ENCODE results near the gene GATAD2B.
A peak's percentile ranks its signal among the peaks of the same experiment; 100 is the strongest.

Gene GATAD2B

DNA sequence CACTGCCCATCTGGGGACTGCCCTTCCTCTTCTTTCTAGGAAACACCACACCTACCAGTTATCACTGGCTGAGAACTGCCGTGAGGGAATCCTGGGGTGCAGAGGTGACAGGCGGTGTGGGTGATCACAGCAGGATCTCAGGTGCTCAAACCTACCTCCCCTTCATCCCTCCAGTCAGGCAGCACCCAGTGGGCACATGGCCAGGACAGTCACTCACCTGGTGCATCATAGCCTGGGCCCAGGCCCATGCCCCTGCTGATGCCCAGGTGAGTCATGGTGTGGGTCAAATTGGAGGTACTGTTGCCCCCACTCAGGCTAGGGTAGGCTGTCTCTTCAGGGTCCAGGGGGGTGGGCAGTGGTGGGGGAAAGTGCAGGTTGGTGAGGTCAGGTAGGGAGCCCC is 29.0 kb upstream of the GATAD2B start:
- H3K4me3 ChIP-seq (ENCODE audit: low read length) = no peak overlapping the region
- TF ChIP-seq, protein P1, sequence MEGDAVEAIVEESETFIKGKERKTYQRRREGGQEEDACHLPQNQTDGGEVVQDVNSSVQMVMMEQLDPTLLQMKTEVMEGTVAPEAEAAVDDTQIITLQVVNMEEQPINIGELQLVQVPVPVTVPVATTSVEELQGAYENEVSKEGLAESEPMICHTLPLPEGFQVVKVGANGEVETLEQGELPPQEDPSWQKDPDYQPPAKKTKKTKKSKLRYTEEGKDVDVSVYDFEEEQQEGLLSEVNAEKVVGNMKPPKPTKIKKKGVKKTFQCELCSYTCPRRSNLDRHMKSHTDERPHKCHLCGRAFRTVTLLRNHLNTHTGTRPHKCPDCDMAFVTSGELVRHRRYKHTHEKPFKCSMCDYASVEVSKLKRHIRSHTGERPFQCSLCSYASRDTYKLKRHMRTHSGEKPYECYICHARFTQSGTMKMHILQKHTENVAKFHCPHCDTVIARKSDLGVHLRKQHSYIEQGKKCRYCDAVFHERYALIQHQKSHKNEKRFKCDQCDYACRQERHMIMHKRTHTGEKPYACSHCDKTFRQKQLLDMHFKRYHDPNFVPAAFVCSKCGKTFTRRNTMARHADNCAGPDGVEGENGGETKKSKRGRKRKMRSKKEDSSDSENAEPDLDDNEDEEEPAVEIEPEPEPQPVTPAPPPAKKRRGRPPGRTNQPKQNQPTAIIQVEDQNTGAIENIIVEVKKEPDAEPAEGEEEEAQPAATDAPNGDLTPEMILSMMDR (conservative IDR thresholded peaks at IDR 0.05; ENCODE audit: low read depth, low read length) = no peak
- no peak for DNase-seq (ENCODE audit: low read depth)

DNA sequence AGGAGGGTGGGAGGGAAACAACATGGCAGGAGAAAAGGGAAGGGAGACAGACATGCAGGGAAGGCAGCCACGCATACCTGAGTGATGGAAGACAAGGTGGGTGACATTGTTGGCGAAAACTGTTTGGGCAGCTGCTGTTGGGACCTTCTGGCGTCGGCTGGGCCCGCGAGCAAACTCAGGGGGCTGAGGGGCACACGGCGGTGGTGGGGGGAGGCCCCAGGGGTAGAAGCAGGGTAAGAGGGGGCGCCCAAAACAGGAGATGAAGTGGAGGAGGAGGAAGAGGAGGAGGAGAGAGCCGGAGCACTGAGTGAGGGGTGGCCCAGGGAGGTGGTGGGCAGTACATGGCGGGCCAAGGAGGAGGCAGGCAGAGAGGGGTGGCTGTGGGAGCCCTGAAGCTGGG is 28.4 kb upstream of the GATAD2B start:
- H3K4me3 ChIP-seq (ENCODE audit: low read length) = no peak overlapping the region
- TF ChIP-seq, protein P1 (conservative IDR thresholded peaks at IDR 0.05; ENCODE audit: low read depth, low read length) = no peak

DNA sequence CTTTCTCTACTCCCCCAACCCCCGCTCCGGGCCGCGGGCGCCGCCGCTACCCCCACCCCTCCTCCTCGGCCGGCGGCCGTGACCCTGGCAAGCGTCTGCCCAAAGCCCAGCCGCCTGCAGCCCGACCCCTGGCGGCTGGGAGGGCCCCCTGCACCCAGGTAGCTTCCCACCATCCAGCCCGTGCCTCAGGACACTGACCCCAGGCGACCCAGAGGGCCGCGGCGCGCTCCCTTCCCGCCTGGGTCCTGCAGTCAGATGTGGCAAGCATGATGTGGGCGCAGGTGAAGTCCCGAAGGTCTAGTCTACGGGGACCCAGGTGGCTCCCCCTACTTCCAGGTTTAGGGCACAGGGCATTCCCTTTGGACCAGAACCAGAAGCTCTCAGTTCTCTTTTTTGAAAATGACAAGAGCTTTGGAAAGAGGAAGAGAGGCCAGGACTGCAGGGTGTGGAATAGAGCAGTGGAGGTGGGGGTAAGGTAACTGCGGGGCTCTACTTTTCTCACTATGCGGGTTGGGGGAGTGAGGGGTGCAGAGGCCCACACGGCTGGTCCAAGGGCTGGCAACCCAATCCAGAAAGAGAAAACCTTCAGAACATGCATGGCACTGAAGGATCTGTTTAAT is 24.0 kb upstream of the GATAD2B start, which contains the start of gene DENND4B:
Gene DENND4B, minus strand, starts transcription at position 97 of the 620 bp plus-strand sequence. CDS start 2,344 bp downstream, outside the sequence.
- TF ChIP-seq, protein P1 (conservative IDR thresholded peaks at IDR 0.05; ENCODE audit: low read depth, low read length) = peak; percentile 84
- H3K4me3 ChIP-seq (ENCODE audit: low read length) = peak within 1 kb of the TSS; percentile 80
- DNase-seq (ENCODE audit: low read depth) = no peak

More for the DNA sequence above, 28.4 kb upstream of the GATAD2B start:
- no peak for DNase-seq (ENCODE audit: low read depth)

DNA sequence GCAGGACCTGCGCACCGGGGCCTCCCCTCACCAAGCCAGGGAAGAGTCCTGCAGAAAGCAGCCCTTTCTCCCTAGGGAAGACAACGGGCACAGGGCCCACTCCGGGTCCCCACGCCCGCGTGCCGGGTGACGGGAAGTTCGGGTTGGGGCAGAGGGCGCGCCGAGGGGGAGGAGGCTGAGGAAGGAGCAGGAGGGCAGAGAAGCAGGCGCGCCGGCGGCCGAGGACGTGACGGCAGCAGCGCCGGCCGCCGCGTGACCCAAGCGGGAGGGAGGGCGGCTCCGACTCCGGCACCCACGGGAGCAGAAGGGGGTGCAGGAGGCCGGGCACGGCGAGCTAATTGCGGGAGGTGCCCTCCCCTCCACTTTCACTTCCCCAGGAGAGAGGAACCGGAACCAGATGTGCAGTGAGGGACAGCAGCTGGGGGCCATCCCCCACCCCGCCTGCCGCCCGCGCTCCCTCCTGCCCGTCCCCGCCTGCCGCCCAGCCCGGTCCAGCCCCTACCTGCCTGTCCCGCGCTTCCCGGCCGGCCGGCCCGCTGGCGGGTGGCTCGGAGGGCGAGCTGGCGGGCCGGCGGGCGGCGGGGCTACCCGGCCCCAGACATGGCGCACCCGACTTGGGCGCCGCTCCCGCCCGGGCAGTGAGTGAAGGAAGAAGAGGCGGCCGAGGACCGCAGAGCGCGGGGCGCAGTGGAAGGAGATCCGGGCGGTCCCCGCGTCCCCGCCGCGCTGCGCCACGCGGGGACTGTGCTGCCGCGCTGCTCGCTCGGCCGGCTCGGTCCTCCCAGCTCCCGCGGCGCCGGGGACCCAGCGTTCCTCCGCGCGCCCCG is 23.2 kb upstream of the GATAD2B start:
- peak overlapping the region; percentile 80 for H3K4me3 ChIP-seq (ENCODE audit: low read length)
- TF ChIP-seq, protein P1 (conservative IDR thresholded peaks at IDR 0.05; ENCODE audit: low read depth, low read length) = no peak
- no peak for DNase-seq (ENCODE audit: low read depth)

DNA sequence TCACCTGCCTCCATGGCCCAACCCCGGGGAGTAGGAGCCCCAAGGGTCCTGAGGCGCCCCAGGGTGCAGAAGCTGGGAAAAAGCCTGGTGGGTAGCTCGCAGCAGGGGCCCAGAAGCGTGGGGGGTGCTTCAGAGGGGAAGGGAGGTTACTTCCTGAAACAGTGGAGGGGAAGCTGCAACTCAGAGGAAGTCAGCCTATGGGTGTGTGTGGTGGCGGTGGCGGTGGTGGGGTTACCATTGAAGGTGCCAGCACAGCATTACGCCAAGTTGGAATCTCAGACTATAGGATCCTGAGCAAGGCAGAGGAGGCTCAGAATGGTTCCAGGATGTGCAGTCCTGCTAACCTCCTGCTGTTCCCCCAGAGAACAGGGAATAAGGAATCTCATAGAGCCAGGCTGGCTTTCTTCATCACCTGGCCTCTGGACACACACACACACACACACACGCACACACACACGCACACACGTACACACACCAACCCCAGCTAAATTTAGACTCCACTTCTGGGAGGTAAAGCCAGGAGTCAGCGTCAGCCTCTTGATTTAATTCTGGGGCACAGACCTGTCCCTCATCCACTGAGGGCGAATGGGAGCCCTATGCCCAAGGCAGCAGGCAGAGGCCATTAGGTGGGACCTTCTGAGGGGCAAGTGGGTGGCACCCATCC is 22.5 kb upstream of the GATAD2B start:
- H3K4me3 ChIP-seq (ENCODE audit: low read length) = peak overlapping the region; percentile 80
- DNase-seq (ENCODE audit: low read depth) = no peak
- TF ChIP-seq, protein P1 (conservative IDR thresholded peaks at IDR 0.05; ENCODE audit: low read depth, low read length) = no peak

DNA sequence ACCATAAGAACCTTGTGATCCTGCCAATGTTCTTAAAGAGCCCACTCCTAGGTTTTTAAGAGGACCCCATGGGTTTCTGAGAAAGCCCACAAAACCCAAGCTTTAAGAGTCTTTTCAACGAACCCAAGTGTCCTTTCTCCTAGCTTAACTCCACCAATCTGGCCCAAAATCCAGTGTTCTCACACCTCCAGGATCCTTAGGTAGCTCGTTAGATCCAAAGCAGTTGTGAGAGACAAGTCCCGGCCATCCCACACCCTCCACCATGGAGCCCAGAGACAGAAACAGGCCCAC is 22.0 kb upstream of the GATAD2B start:
- no peak for DNase-seq (ENCODE audit: low read depth)
- no peak overlapping the region for H3K4me3 ChIP-seq (ENCODE audit: low read length)
- TF ChIP-seq, protein P1 (conservative IDR thresholded peaks at IDR 0.05; ENCODE audit: low read depth, low read length) = no peak

Data from retinal pigment epithelial cell (primary cell).